ENCODE measurements around the gene ZC3HAV1L. TPM values are rescaled to one million over a fixed set of nuclear protein-coding genes. Genes with fewer than 3 reads are reported as not detected.

The ZC3HAV1L gene
- polyA plus RNA-seq, 1 donor from 2014 or later = 0.80 TPM

DNA sequence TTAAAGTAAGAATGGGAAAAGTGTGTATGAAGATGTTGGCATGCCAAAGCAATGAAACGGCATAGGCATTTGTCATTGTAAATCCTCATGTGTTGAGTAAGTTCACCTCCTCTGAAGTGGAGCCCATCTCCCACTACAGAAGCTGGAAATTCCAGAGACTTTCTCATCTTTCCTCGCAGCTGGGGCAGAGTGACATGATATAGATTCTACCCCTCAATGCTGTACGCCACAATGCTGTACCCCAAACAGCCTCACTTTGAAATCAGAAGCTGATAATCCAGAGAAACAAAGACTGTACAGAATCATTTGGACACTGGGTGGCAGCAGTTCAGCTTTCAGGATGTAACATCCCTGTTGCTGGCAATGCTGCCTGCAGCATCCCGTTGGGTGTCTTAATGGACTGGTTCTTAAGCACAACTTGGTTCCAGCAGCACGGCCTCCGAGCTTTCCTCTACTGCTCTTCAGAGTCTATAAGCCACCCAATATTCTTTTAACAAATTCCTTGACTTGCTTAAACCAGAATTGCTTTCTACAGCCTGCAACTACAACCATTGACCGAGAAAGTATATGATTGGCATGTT lies 18.8 kb downstream of the ZC3HAV1L start:
- Mint-ChIP-seq H3K27me3 (no peaks in the 10 kb centered on the region), H3K9me3 (no peaks in the 10 kb centered on the region), H3K4me1 (peaks cover 0 to 6% (median 3%) of the 10 kb centered on the region in 3 donors), H3K36me3 (no peaks in the 10 kb centered on the region), H3K4me3 (no peak overlapping the region), H3K27ac (no peak overlapping the region)

DNA sequence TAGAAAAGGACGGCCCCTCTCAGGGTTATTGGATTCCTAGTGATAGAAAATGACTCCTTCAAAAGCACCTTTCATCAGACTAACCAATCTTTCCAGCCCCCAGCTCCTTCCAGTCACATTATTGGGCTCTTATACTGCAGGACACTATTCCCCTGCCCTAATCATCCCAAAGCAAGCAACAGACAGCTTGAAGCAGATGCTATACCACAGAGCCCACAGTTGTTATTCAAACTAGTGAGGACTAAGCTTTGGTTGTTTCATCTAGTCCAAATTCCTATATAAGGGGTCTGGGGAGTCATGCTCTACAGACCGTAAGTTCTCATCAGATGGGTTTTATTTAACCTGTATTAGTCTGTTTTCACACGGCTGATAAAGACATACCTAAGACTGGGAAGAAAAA lies 24.5 kb downstream of the ZC3HAV1L start:
- Mint-ChIP-seq H3K9me3 (no peaks in the 10 kb centered on the region), H3K4me3 (no peak overlapping the region), H3K4me1 (peaks cover 0 to 2% (median 0%) of the 10 kb centered on the region in 3 donors), H3K27me3 (no peaks in the 10 kb centered on the region), H3K36me3 (no peaks in the 10 kb centered on the region), H3K27ac (no peak overlapping the region)

DNA sequence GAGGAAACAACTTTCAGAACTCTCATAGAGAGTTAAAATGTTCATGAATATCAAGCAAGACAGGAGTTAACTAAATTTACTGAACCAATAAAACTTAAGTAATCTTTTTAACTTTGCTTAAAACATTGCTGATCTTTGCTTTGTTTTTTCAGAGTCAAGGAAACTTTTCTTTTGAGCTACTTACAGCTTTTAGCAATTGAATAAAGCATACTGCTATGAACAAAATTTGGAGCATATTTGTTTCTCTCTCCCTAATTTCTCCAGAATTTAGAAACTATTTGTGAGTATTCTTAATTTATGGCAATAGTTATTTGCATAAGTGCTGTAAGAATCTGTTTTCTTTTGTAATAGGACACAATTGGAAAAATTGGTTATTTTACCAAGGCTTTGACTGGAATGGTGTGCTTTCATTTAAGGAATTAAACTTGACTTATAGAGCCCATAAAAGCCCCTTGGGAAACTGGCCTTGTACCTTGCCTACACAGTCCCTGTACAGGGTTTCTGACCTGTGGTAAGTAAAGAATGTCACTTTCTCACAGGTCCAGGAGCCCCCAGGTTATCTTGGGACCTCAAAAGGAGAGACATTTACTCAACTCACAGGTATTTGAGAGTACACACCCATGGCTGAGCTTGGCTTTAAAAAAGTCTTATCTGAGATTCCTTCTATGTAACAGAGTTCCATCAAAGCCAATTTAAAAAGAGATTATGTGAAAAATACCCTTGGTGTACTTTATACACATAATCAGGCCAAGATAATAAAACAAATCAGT lies 31.3 kb downstream of the ZC3HAV1L start:
- peaks cover 6% of the 10 kb centered on the region for H3K27me3 Mint-ChIP-seq

DNA sequence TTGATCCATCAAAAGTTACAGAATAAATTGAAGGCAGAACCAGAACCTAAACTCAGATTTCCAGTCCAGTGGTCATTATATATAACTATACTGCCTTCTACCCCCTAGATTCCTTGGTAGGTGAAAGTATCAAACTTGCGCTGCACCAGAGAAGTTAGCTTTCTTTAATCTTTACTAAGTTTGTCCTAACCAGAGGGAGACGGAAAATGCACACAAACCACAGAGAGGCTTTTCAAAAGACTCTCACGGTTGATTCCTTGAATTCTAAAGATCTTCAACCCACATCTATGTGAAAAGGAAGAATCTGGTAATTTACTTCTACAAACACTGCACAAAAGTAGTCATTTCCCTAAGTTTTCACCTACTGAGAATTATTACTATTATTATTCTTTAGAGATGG lies 36.4 kb downstream of the ZC3HAV1L start:
- Mint-ChIP-seq H3K27ac (no peak overlapping the region), H3K9me3 (peaks cover 0 to 4% (median 2%) of the 10 kb centered on the region in 3 donors), H3K4me1 (no peaks in the 10 kb centered on the region), H3K27me3 (peaks cover 6% of the 10 kb centered on the region), H3K36me3 (no peaks in the 10 kb centered on the region), H3K4me3 (no peak overlapping the region)

More for the DNA sequence above, 31.3 kb downstream of the ZC3HAV1L start:
- Mint-ChIP-seq H3K4me3 (no peak overlapping the region), H3K27ac (no peak overlapping the region), H3K9me3 (peaks cover 2 to 13% (median 7%) of the 10 kb centered on the region in 3 donors), H3K4me1 (no peaks in the 10 kb centered on the region), H3K36me3 (no peaks in the 10 kb centered on the region)

DNA sequence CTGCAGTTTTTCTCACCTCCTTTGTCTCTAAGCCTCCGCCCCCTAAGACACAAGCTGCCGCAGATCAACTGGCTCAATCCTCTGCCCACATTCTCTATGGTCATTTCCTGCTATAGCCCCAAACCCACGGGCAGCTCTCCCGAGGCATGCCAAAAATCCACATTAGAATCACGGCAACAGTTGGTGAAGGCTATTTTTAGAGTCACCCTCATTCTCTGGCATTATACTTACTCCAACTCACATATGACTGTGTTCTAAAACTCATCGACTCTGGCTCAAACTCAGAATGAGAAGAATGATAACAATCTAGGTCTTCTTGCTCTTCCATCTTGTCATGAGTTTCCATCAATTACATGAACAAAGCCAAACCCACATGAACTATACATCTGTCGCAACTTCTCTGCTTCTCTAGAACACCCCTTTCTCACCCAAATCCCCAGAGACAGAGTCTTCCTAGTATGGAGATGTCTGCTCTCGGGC lies 43.8 kb downstream of the ZC3HAV1L start:
- H3K27ac Mint-ChIP-seq = no peak overlapping the region
- H3K9me3 Mint-ChIP-seq = peaks cover 0 to 2% (median 0%) of the 10 kb centered on the region in 3 donors
- no peak overlapping the region for H3K4me3 Mint-ChIP-seq
- H3K4me1 Mint-ChIP-seq = no peaks in the 10 kb centered on the region
- H3K36me3 Mint-ChIP-seq = no peaks in the 10 kb centered on the region
- H3K27me3 Mint-ChIP-seq = peaks cover 9% of the 10 kb centered on the region

DNA sequence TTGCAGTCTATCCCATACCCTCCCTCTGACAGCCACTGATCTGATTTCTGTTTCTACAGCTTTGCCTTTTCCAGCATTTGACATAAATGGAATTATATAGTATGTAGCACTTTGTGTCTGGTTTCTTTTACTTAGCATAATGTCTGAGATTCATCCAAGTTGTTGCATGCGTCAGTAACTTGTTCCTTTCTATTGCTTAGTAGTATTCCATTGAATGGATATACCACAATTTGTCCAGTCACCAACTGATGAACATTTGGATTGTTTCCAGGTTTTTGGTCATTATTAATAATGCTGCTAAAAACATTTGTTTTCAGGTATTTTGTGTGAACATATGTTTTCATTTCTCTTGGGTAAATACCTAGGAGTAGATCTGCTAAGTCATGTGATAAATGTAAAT lies 48.2 kb downstream of the ZC3HAV1L start:
- Mint-ChIP-seq H3K27ac (no peak overlapping the region), H3K4me3 (no peak overlapping the region)

DNA sequence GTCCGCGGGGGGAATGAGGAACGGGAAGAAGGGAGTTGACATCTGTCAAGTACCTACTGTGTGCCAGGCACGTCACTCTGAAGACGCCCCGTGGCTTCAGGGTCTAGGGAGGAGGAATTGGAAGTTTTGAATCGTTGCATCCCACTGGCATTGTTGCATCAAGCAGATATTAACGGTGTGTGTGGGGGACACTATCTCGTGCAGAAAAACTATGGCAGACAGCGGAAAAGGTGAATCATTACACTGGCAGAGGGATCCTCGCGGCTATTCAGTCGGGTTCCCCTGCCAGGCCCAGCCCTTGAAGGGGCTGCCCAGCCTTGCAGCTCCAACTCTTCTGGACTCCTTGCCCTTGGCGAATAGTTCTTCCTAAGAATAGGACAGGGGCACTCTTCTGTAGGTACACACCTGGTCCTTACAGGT lies 53.6 kb downstream of the ZC3HAV1L start:
- H3K4me1 Mint-ChIP-seq = peaks cover 6 to 19% (median 15%) of the 10 kb centered on the region in 3 donors
- no peaks in the 10 kb centered on the region for H3K36me3 Mint-ChIP-seq
- peaks cover 35% of the 10 kb centered on the region for H3K27me3 Mint-ChIP-seq
- H3K9me3 Mint-ChIP-seq = peaks cover 0 to 3% (median 0%) of the 10 kb centered on the region in 3 donors
- peak overlapping the region in 1 of 3 donors; percentile 71 for H3K27ac Mint-ChIP-seq
- peak overlapping the region in 3 of 4 donors; percentile 79 to 89 (median 85) for H3K4me3 Mint-ChIP-seq

More for the DNA sequence above, 48.2 kb downstream of the ZC3HAV1L start:
- Mint-ChIP-seq H3K9me3 (peaks cover 0 to 2% (median 0%) of the 10 kb centered on the region in 3 donors), H3K4me1 (no peaks in the 10 kb centered on the region), H3K27me3 (peaks cover 16% of the 10 kb centered on the region), H3K36me3 (no peaks in the 10 kb centered on the region)

DNA sequence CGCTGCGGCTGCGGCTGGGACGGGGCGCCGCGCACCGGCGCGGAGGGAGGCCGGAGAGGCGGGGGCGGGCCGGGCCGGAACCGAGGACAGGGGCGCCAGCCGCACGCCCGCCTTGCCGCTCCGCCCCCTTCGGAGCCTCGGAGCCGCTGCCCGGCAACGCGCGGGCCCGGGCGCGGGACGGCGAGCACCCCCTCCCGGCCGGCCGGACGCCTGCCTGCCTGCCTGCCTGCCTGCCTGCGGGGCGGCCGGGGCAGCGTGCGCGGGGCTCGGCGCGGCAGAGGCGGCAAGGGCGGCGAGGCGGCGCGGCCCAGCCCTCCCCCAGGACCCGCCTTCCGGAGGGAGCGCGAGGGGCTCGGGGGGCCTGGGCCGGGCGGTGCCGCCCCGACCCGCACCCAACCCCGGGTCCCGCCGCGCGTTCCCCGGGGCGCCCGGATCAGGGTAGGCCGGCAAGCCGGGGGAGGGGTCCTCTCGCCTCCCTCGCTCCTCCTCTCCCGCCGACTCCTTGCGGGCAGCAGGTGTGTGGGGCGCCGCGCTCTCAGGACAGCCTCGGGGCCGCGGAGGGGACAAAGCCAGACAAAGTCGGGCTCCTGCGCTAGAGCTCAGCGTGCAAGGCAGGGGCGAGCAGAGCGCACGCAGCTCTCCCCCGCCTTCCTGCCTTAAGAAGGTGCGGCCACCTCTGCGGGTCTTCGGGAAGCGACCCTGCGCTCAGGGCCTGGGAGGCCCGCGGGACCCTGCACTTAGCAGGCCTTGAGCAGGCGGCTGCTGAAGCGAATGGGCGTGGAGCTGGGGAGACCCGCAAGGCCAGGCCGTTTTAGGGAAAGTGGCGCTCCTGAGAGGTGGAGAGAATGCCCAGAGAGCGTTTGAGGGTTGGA lies 54.3 kb downstream of the ZC3HAV1L start, which contains the start of gene KIAA1549:
KIAA1549 (minus strand) TSS at position 58 of the 872 bp plus-strand sequence. CDS start 120 bp downstream, outside the sequence.
- Mint-ChIP-seq H3K36me3 (no peaks in the 10 kb centered on the region), H3K9me3 (peaks cover 0 to 3% (median 0%) of the 10 kb centered on the region in 3 donors), H3K27me3 (peaks cover 35% of the 10 kb centered on the region), H3K4me1 (peaks cover 6 to 19% (median 15%) of the 10 kb centered on the region in 3 donors), H3K27ac (peak within 1 kb of the TSS in 1 of 3 donors; percentile 72), H3K4me3 (peak within 1 kb of the TSS; percentile 84 to 95 (median 89))

DNA sequence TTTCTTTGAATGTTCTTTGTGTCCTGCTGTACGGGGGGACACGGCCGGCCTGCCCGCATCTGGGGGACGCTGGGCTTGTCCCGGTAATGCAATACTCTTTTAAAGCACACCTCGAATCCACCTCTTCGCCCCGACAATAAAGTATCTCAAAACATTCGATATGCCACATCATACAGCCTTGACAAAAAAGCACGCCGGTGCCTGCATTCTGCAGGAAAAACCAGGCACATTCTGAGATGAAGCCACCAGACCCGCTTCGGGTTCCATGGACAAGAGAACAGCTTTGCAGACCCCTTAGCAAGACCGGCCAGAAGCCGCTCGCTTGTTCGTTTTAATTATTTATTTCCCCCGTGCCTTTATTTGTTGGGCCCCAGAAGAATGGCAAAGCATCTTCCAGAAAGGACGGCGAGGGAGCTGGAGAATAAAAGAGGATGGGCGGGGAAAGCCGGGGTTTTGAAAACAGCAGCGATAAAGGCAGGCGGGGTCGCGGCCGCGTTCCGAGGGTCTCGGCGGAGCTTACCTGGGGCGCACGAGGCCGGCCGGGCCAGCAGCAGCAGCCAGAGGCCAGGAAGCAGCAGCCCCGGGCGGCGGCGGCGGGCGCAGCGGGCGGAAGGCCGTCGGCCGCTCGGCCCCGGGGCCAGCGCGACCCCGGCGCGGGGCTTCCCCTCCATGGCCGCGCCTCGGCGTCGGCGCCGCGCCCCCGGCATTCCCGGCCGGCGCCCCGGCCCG lies 55.1 kb downstream of the ZC3HAV1L start:
- Mint-ChIP-seq H3K4me1 (peaks cover 6 to 19% (median 15%) of the 10 kb centered on the region in 3 donors), H3K27ac (peak overlapping the region in 1 of 3 donors; percentile 72)

DNA sequence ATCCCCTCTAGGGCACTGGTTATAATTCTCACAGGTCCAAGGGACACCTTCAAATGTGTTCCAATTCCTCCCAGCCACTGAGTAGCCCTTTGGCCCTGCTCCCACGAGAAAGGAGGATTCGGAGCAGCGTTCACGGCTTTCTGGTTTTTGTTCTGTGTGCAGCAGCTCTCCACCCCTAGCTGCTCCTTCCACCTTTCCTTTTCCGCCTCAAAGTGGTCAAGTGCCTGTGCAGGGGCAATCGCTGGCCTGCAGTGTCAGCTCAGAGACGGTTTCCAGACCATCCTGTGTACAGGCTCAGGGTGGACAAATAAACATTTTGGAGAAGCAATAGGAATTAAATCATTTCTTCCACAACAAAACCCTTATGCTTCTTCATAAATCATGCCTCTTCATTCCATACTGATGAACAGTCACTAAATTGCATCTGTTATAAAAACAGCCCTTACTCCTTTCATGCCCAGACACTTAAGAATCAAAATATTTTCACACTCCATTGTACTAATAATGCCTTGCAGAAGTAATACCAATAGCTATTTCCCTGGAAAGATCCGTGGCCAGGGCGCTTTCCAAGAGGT lies 55.8 kb downstream of the ZC3HAV1L start:
- Mint-ChIP-seq H3K27me3 (peaks cover 34% of the 10 kb centered on the region), H3K4me3 (peak overlapping the region; percentile 84 to 95 (median 89)), H3K36me3 (no peaks in the 10 kb centered on the region), H3K4me1 (peaks cover 6 to 19% (median 15%) of the 10 kb centered on the region in 3 donors), H3K27ac (peak overlapping the region in 1 of 3 donors; percentile 21), H3K9me3 (peaks cover 0 to 3% (median 0%) of the 10 kb centered on the region in 3 donors)

More for the DNA sequence above, 55.1 kb downstream of the ZC3HAV1L start:
- Mint-ChIP-seq H3K9me3 (peaks cover 0 to 3% (median 0%) of the 10 kb centered on the region in 3 donors), H3K36me3 (no peaks in the 10 kb centered on the region), H3K4me3 (peak overlapping the region; percentile 84 to 95 (median 89)), H3K27me3 (peaks cover 34% of the 10 kb centered on the region)

DNA sequence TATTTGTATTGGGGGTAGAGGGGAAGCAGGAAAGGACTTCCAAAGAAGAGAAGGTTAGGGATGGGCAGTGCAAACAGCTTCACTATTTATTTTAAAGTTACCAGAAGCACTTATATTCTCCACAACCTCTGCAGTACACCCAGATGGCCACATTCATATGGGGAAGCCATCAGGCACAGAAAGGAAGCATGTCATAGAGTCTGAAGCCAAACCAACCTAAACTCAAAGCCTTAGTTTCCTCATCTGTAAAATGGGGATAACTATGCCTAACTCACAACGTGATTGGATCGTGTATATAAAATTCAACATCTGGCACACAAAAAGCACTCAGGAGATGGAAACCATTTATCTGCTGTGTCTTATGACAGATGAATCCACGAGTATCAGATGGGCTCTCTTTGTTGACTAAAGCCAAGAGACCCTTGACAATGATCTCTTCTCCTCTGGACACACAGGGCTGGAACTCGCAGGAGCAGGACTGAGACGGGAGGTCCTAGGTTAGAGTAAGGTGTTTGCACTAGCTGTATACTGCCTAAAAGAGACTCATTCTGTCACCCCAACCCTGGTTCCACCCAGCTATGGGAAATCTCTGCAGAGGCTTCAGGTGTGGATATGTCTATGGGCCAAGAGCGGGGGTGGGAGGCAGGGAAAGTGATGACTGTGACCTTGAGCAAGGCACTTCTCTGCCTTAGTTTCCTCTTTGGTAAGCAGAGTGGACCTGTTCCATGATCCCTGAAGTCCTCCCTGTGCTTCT lies 56.4 kb downstream of the ZC3HAV1L start:
- peak overlapping the region; percentile 3 to 78 (median 36) for H3K4me3 Mint-ChIP-seq
- peaks cover 6 to 19% (median 15%) of the 10 kb centered on the region in 3 donors for H3K4me1 Mint-ChIP-seq
- peaks cover 35% of the 10 kb centered on the region for H3K27me3 Mint-ChIP-seq

DNA sequence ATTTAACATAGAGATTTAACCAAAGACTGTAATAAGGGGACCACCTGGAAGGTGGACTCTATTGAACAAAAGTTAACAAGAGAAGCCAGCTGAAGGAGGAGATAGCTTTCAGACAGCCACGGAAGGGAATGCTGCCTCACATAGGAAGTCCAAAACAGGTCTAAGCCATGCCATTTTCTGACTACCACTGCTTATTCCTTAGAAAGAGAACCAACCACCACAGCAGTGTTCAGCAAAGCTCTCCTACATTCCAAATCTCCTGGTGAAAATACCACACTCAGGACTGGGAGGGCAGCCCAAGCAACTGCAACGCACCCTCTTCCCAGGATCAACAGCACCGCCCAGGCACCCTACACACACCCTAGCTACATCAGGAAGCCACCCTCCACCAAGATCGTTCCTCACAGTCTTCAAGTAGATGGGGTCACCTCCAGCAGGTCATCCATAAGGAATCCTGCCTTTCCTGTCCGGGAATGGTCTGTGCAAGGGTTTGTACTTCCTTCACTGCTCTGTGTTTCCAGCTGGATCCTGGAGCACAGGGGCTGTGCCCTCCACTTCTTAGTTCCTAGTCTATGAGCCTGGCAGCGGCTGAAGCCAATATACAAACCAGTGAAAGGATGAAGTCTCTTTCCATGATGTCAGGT lies 57.2 kb downstream of the ZC3HAV1L start:
- Mint-ChIP-seq H3K27me3 (peaks cover 35% of the 10 kb centered on the region), H3K9me3 (peaks cover 0 to 3% (median 0%) of the 10 kb centered on the region in 3 donors), H3K4me1 (peaks cover 6 to 19% (median 15%) of the 10 kb centered on the region in 3 donors), H3K4me3 (peak overlapping the region in 1 of 4 donors; percentile 78), H3K36me3 (no peaks in the 10 kb centered on the region), H3K27ac (no peak overlapping the region)

More for the DNA sequence above, 56.4 kb downstream of the ZC3HAV1L start:
- H3K9me3 Mint-ChIP-seq = peaks cover 0 to 3% (median 0%) of the 10 kb centered on the region in 3 donors
- H3K36me3 Mint-ChIP-seq = no peaks in the 10 kb centered on the region
- peak overlapping the region in 1 of 3 donors; percentile 21 for H3K27ac Mint-ChIP-seq

Measured in IgD-negative memory B cell (primary cell).